HepG2 (cell line): ENCODE results near the gene PLXNA1. TPM values are rescaled to one million over a fixed set of nuclear protein-coding genes. Genes with fewer than 3 reads are reported as not detected.
A peak's percentile ranks its signal among the peaks of the same experiment; 100 is the strongest.

Experiments
- ARID4A ChIP-seq: sonication (generic); formaldehyde crosslinking; IDR thresholded peaks from 2 replicates; pipeline ENCODE4 v1.5.0; 2020; ENCODE audit warnings: mild to moderate bottlenecking, missing genetic modification reagents, borderline replicate concordance
- ARNT2 ChIP-seq: sonication (generic); formaldehyde crosslinking; IDR thresholded peaks from 2 replicates; pipeline ENCODE4 v1.8.0; 2022; ENCODE audit warnings: mild to moderate bottlenecking, low read depth, missing genetic modification reagents, moderate library complexity
- GATAD2A ChIP-seq: IDR thresholded peaks from 2 replicates; pipeline ENCODE4 v1.6.1; 2016
- MZF1 ChIP-seq: sonication (generic); formaldehyde crosslinking; IDR thresholded peaks from 2 replicates; pipeline ENCODE4 v1.8.1; 2023; ENCODE audit warnings: mild to moderate bottlenecking, missing genetic modification reagents, borderline replicate concordance
- NRL ChIP-seq: sonication (generic); formaldehyde crosslinking; IDR thresholded peaks from 2 replicates; pipeline ENCODE4 v1.5.0; 2020; ENCODE audit warnings: missing genetic modification reagents, mild to moderate bottlenecking, moderate library complexity, borderline replicate concordance
- REPIN1 ChIP-seq: sonication (generic); formaldehyde crosslinking; IDR thresholded peaks from 2 replicates; pipeline ENCODE4 v1.8.0; 2022; ENCODE audit warnings: missing genetic modification reagents, low read depth, mild to moderate bottlenecking, borderline replicate concordance
- SAP130 ChIP-seq: IDR thresholded peaks from 2 replicates; pipeline ENCODE4 v1.6.1; 2016; ENCODE audit warnings: low read depth
- ZNF138 ChIP-seq: sonication (generic); formaldehyde crosslinking; IDR thresholded peaks from 2 replicates; pipeline ENCODE4 v1.5.0; 2020; ENCODE audit warnings: mild to moderate bottlenecking, low read depth, missing genetic modification reagents
- ZNF17 ChIP-seq: sonication (generic); formaldehyde crosslinking; IDR thresholded peaks from 2 replicates; pipeline ENCODE4 v1.5.0; 2020; ENCODE audit warnings: mild to moderate bottlenecking, missing genetic modification reagents
- ZNF20 ChIP-seq: sonication (generic); formaldehyde crosslinking; IDR thresholded peaks from 2 replicates; pipeline ENCODE4 v1.4.0; 2020; ENCODE audit warnings: mild to moderate bottlenecking, moderate library complexity, missing genetic modification reagents
- ZNF276 ChIP-seq: sonication (generic); formaldehyde crosslinking; IDR thresholded peaks from 2 replicates; pipeline ENCODE4 v1.4.0; 2020; ENCODE audit warnings: mild to moderate bottlenecking, low read depth, missing genetic modification reagents
- ZNF567 ChIP-seq: sonication (generic); formaldehyde crosslinking; IDR thresholded peaks from 2 replicates; pipeline ENCODE4 v1.8.1; 2023; ENCODE audit warnings: mild to moderate bottlenecking, missing genetic modification reagents, borderline replicate concordance
- ZNF577 ChIP-seq: sonication (generic); formaldehyde crosslinking; IDR thresholded peaks from 2 replicates; pipeline ENCODE4 v1.4.0; 2020; ENCODE audit warnings: mild to moderate bottlenecking, low read depth, missing genetic modification reagents, borderline replicate concordance
- ZNF652 ChIP-seq: IDR thresholded peaks from 2 replicates; pipeline ENCODE4 v1.6.1; 2016; ENCODE audit warnings: low read depth, borderline replicate concordance
- ZNF761 ChIP-seq: sonication (generic); formaldehyde crosslinking; conservative IDR thresholded peaks from 2 replicates; pipeline ENCODE4 v1.4.0; 2020; ENCODE audit warnings: mild to moderate bottlenecking, missing genetic modification reagents
- ZNF792 ChIP-seq: IDR thresholded peaks from 2 replicates; pipeline ENCODE4 v1.6.1; 2016
- polyA plus RNA-seq, 8 experiments: library from polyadenylated mRNA; depleted of rRNA in 3 of 8; stranded (reverse) in 7 of 8; unstranded in 1 of 8; fragments of >200 nt; fragmentation: Illumina TruSeq in 4 of 8; extraction: Trizol in 4 of 8; gene quantifications; 2 replicates each; pipeline versions ENCODE4 v1.2.1 to v1.2.3, GENCODE V29; 2011 to 2016; ENCODE audit warnings: low read depth in 4 of 8, missing spikeins in 1 of 8, mixed read lengths in 1 of 8; ENCODE audit not compliant: insufficient read depth in 1 of 8
- total RNA-seq, 5 experiments: library from RNA; depleted of rRNA; stranded (reverse); fragments of >200 nt; fragmentation: Illumina TruSeq; extraction: Trizol; gene quantifications; 2 replicates each; pipeline ENCODE4 v1.2.3, GENCODE V29; 2016; ENCODE audit warnings: low read depth in 1 of 5
- TF ChIP-seq, protein P1 (sequence below): sonication (generic); formaldehyde crosslinking; IDR thresholded peaks from 2 replicates; pipeline ENCODE4 v1.8.1; 2023; ENCODE audit warnings: mild to moderate bottlenecking, missing genetic modification reagents
- TF ChIP-seq, protein P2 (sequence below): sonication (generic); formaldehyde crosslinking; IDR thresholded peaks from 2 replicates; pipeline ENCODE4 v1.4.0; 2020; ENCODE audit warnings: mild to moderate bottlenecking, missing genetic modification reagents
- TF ChIP-seq, protein P3 (sequence below): fragments of 450-650 bp; IDR thresholded peaks from 2 replicates; pipeline ENCODE4 v1.6.1; 2016

PLXNA1 gene
- total and polyA plus RNA-seq, 2 of the 13 experiments (the other 11 are each of a cell fraction or from before 2014, with no cell fraction given) = 16.6 to 18.2 TPM

DNA sequence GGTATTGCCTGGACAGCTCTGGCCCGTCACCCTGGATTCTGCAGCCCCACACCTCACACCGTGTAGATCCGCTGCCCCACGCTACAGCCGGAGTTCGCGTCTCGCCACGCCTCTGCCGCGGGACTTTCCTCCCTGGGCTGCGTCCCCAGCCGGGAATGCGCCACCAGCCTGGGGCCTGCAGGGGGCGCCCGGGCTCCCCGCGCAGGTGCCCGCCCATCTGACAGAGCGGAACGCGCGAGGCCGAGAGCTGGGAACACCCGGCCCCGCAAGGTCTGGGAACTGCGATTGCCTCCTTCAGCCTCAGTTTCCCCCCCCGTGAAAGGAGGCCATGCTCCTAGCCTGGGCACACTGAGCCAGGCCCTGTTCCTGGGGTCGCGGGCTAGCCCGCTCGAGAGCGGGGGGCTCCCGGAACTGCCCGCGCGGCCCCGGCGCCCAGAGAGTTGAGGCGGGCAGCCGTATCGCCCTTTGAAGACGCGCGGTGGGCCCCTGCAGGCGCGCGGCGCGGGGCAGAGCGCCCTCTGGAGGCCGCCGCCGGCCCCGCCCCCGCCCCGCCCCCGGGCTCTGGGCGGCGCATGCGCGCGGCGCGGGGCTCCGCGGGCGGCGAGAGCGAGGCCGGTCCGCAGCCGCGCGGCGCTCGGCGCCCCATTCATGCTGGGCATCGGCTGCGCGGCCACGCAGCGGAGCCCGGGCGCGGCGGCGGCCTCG is at the start of gene PLXNA1 (continued):
- TF ChIP-seq ARID4A (CRISPR knock-in tag) (peak; percentile 46; the same call in 1 of the 2 replicates), ZNF577 (CRISPR knock-in tag) (no peak), ZNF567 (no peak), ZNF761 (CRISPR knock-in tag) (peak; percentile 62; the same call in 1 of the 2 replicates), ZNF20 (no peak), ZNF138 (CRISPR knock-in tag) (0 out of 2 replicates have a peak, but pooled peaks have one; percentile 42), ZNF17 (CRISPR knock-in tag) (no peak), ZNF276 (CRISPR knock-in tag) (peak; percentile 81; the same call in 1 of the 2 replicates), MZF1 (CRISPR knock-in tag) (no peak), ARNT2 (CRISPR knock-in tag) (peak; percentile 70), ZNF652 (CRISPR knock-in tag) (no peak), GATAD2A (CRISPR knock-in tag) (peak; percentile 46; the same call in 1 of the 2 replicates), SAP130 (CRISPR knock-in tag) (peak; percentile 54), REPIN1 (CRISPR knock-in tag) (peak; percentile 60; the same call in 1 of the 2 replicates), NRL (CRISPR knock-in tag) (no peak; the same call in 1 of the 2 replicates), ZNF792 (CRISPR knock-in tag) (no peak)
- TF ChIP-seq, protein P1, sequence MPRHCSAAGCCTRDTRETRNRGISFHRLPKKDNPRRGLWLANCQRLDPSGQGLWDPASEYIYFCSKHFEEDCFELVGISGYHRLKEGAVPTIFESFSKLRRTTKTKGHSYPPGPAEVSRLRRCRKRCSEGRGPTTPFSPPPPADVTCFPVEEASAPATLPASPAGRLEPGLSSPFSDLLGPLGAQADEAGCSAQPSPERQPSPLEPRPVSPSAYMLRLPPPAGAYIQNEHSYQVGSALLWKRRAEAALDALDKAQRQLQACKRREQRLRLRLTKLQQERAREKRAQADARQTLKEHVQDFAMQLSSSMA (CRISPR knock-in tag) = no peak
- TF ChIP-seq, protein P2, sequence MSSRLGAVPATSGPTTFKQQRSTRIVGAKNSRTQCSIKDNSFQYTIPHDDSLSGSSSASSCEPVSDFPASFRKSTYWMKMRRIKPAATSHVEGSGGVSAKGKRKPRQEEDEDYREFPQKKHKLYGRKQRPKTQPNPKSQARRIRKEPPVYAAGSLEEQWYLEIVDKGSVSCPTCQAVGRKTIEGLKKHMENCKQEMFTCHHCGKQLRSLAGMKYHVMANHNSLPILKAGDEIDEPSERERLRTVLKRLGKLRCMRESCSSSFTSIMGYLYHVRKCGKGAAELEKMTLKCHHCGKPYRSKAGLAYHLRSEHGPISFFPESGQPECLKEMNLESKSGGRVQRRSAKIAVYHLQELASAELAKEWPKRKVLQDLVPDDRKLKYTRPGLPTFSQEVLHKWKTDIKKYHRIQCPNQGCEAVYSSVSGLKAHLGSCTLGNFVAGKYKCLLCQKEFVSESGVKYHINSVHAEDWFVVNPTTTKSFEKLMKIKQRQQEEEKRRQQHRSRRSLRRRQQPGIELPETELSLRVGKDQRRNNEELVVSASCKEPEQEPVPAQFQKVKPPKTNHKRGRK (CRISPR knock-in tag) = no peak
- TF ChIP-seq, protein P3, sequence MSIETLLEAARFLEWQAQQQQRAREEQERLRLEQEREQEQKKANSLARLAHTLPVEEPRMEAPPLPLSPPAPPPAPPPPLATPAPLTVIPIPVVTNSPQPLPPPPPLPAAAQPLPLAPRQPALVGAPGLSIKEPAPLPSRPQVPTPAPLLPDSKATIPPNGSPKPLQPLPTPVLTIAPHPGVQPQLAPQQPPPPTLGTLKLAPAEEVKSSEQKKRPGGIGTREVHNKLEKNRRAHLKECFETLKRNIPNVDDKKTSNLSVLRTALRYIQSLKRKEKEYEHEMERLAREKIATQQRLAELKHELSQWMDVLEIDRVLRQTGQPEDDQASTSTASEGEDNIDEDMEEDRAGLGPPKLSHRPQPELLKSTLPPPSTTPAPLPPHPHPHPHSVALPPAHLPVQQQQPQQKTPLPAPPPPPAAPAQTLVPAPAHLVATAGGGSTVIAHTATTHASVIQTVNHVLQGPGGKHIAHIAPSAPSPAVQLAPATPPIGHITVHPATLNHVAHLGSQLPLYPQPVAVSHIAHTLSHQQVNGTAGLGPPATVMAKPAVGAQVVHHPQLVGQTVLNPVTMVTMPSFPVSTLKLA = no peak
